AG04450 (cell line): Measurements from ENCODE around the gene GAGE12D. TPM values are rescaled to one million over a fixed set of nuclear protein-coding genes. Genes with fewer than 3 reads are reported as not detected.
"Not testable (repeated sequence)": the region's sequence is repeated elsewhere in the genome, so short reads cannot be mapped to it uniquely, and the experiment has no call there.

Experiments
- CTCF ChIA-PET: fragments of 300-600, 350-600 bp; formaldehyde crosslinking; extraction: SDS; loops from one replicate; lab custom pipeline; 2022; ENCODE audit warnings: antibody characterized with exemption, inconsistent platforms; lab: Charles Lee
- POLR2A ChIA-PET: fragments of 350-600 bp; formaldehyde crosslinking; extraction: SDS; loops from one replicate; lab custom pipeline; 2021; ENCODE audit warnings: antibody characterized with exemption, inconsistent platforms; lab: Yijun Ruan, JAX
- DNase-seq: peaks from one replicate; pipeline ENCODE4 v3.0.0-alpha.2; 2011; ENCODE audit warnings: low read depth, low spot score
- H3K27ac ChIP-seq: one replicate; pipeline ENCODE4 v1.5.1; 2012; ENCODE audit warnings: low read depth, low read length, control low read depth
- H3K27me3 ChIP-seq: one replicate; pipeline ENCODE4 v1.6.0; 2012; ENCODE audit warnings: low read length; ENCODE audit not compliant: control insufficient read depth, insufficient read depth
- H3K4me3 ChIP-seq: 2 replicates; pipeline ENCODE4 v1.5.1; 2011; ENCODE audit warnings: mild to moderate bottlenecking, low read depth, low read length, control low read depth
- H3K9me3 ChIP-seq: 2 replicates; pipeline ENCODE4 v1.5.1; 2012; ENCODE audit warnings: low read length; ENCODE audit not compliant: control insufficient read depth, insufficient read depth
- polyA minus RNA-seq: library from RNA; depleted of rRNA, polyadenylated mRNA; stranded (reverse); fragments of >200 nt; gene quantifications from 2 replicates; pipeline ENCODE4 v1.2.3, GENCODE V29; 2011; rRNA and poly(A)+ RNA removed
- polyA plus RNA-seq: library from polyadenylated mRNA; depleted of rRNA; stranded (reverse); fragments of >200 nt; gene quantifications from 2 replicates; pipeline ENCODE4 v1.2.3, GENCODE V29; 2011; rRNA removed

Gene GAGE12D
- polyA plus RNA-seq (not detected in 2 replicates), polyA minus RNA-seq (not detected in 2 replicates)

DNA sequence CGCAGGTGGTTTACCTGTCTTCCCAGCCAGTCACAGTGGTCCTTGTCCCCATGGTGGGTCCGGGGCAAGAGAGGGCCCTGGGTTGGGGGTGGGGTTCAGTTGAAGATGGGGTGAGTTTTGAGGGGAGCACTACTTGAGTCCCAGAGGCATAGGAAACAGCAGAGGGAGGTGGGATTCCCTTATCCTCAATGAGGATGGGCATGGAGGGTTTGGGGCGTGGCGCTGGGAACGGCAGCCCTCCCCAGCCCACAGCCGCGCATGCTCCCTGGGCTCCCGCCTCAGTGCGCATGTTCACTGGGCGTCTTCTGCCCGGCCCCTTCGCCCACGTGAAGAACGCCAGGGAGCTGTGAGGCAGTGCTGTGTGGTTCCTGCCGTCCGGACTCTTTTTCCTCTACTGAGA lies at the start of gene GAGE12D:
TSS of gene GAGE12D (plus strand) at position 301 of the 400 bp plus-strand sequence. CDS start 1,155 bp downstream, outside the sequence.
- DNase-seq, H3K27ac ChIP-seq, H3K27me3 ChIP-seq, POLR2A ChIA-PET, CTCF ChIA-PET, H3K9me3 ChIP-seq, H3K4me3 ChIP-seq: not testable (repeated sequence)

DNA sequence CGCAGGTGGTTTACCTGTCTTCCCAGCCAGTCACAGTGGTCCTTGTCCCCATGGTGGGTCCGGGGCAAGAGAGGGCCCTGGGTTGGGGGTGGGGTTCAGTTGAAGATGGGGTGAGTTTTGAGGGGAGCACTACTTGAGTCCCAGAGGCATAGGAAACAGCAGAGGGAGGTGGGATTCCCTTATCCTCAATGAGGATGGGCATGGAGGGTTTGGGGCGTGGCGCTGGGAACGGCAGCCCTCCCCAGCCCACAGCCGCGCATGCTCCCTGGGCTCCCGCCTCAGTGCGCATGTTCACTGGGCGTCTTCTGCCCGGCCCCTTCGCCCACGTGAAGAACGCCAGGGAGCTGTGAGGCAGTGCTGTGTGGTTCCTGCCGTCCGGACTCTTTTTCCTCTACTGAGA lies 9.7 kb upstream of the GAGE12D start, which contains the start of gene GAGE12C:
TSS of gene GAGE12C (plus strand) at position 301 of the 400 bp plus-strand sequence. CDS start 1,155 bp downstream, outside the sequence.
- CTCF ChIA-PET, POLR2A ChIA-PET: not testable (repeated sequence)

DNA sequence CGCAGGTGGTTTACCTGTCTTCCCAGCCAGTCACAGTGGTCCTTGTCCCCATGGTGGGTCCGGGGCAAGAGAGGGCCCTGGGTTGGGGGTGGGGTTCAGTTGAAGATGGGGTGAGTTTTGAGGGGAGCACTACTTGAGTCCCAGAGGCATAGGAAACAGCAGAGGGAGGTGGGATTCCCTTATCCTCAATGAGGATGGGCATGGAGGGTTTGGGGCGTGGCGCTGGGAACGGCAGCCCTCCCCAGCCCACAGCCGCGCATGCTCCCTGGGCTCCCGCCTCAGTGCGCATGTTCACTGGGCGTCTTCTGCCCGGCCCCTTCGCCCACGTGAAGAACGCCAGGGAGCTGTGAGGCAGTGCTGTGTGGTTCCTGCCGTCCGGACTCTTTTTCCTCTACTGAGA lies 9.5 kb downstream of the GAGE12D start, which contains the start of gene GAGE12E:
TSS of gene GAGE12E (plus strand) at position 301 of the 400 bp plus-strand sequence. CDS start 1,155 bp downstream, outside the sequence.
- CTCF ChIA-PET, H3K27ac ChIP-seq, DNase-seq, H3K9me3 ChIP-seq, H3K27me3 ChIP-seq, POLR2A ChIA-PET, H3K4me3 ChIP-seq: not testable (repeated sequence)

More for the DNA sequence above, 9.7 kb upstream of the GAGE12D start, which contains the start of gene GAGE12C:
- not testable (repeated sequence) for H3K4me3 ChIP-seq, DNase-seq, H3K9me3 ChIP-seq, H3K27ac ChIP-seq, H3K27me3 ChIP-seq

DNA sequence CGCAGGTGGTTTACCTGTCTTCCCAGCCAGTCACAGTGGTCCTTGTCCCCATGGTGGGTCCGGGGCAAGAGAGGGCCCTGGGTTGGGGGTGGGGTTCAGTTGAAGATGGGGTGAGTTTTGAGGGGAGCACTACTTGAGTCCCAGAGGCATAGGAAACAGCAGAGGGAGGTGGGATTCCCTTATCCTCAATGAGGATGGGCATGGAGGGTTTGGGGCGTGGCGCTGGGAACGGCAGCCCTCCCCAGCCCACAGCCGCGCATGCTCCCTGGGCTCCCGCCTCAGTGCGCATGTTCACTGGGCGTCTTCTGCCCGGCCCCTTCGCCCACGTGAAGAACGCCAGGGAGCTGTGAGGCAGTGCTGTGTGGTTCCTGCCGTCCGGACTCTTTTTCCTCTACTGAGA lies 19.0 kb downstream of the GAGE12D start, which contains the start of gene GAGE12F:
TSS of gene GAGE12F (plus strand) at position 301 of the 400 bp plus-strand sequence. CDS start 1,155 bp downstream, outside the sequence.
- H3K9me3 ChIP-seq, POLR2A ChIA-PET, H3K4me3 ChIP-seq, H3K27me3 ChIP-seq, DNase-seq, CTCF ChIA-PET, H3K27ac ChIP-seq: not testable (repeated sequence)

GRCh38 chrX:49568728-49569127 lies 27.2 kb downstream of the GAGE12D start:
- DNase-seq, H3K9me3 ChIP-seq, POLR2A ChIA-PET, H3K27ac ChIP-seq, H3K4me3 ChIP-seq, H3K27me3 ChIP-seq, CTCF ChIA-PET: not testable (repeated sequence)

- H3K27ac ChIP-seq, H3K9me3 ChIP-seq, DNase-seq, POLR2A ChIA-PET, CTCF ChIA-PET, H3K4me3 ChIP-seq, H3K27me3 ChIP-seq: not testable (repeated sequence)
Observed at GRCh38 chrX:49569152-49569551, 27.6 kb downstream of the GAGE12D start.

- H3K9me3 ChIP-seq, CTCF ChIA-PET, H3K27me3 ChIP-seq, H3K27ac ChIP-seq, DNase-seq, POLR2A ChIA-PET, H3K4me3 ChIP-seq: not testable (repeated sequence)
Observed at GRCh38 chrX:49570100-49570499, 28.6 kb downstream of the GAGE12D start, which contains the start of gene GAGE12G. GAGE12G (plus strand) TSS chrX:49570400; CDS start chrX:49571555, 1,155 bp downstream.

GRCh38 chrX:49579649-49580048 lies 38.1 kb downstream of the GAGE12D start, which contains the start of gene GAGE12H:
GAGE12H (plus strand) TSS chrX:49579949; CDS start chrX:49581104, 1,155 bp downstream.
- CTCF ChIA-PET, H3K27me3 ChIP-seq, DNase-seq, H3K9me3 ChIP-seq, H3K27ac ChIP-seq, H3K4me3 ChIP-seq, POLR2A ChIA-PET: not testable (repeated sequence)

DNA sequence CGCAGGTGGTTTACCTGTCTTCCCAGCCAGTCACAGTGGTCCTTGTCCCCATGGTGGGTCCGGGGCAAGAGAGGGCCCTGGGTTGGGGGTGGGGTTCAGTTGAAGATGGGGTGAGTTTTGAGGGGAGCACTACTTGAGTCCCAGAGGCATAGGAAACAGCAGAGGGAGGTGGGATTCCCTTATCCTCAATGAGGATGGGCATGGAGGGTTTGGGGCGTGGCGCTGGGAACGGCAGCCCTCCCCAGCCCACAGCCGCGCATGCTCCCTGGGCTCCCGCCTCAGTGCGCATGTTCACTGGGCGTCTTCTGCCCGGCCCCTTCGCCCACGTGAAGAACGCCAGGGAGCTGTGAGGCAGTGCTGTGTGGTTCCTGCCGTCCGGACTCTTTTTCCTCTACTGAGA lies 47.7 kb downstream of the GAGE12D start, which contains the start of gene GAGE2A:
TSS of gene GAGE2A (plus strand) at position 301 of the 400 bp plus-strand sequence. CDS start 1,155 bp downstream, outside the sequence.
- H3K9me3 ChIP-seq, H3K4me3 ChIP-seq, POLR2A ChIA-PET, DNase-seq, CTCF ChIA-PET, H3K27ac ChIP-seq, H3K27me3 ChIP-seq: not testable (repeated sequence)

- POLR2A ChIA-PET, DNase-seq, H3K27me3 ChIP-seq, H3K9me3 ChIP-seq, H3K4me3 ChIP-seq, CTCF ChIA-PET, H3K27ac ChIP-seq: not testable (repeated sequence)
Observed at GRCh38 chrX:49589769-49590478, 48.4 kb downstream of the GAGE12D start.

- H3K9me3 ChIP-seq, H3K4me3 ChIP-seq, CTCF ChIA-PET, DNase-seq, POLR2A ChIA-PET, H3K27ac ChIP-seq, H3K27me3 ChIP-seq: not testable (repeated sequence)
Observed at GRCh38 chrX:49590488-49590887, 49.0 kb downstream of the GAGE12D start.
